ENCODE measurements around the gene SPCS1. TPM values are rescaled to one million over a fixed set of nuclear protein-coding genes. Genes with fewer than 3 reads are reported as not detected.

SPCS1 gene
- total RNA-seq, 1 donor from 2014 or later, result 106 TPM

GRCh38 chr3:52694528-52695189 lies 11.2 kb upstream of the SPCS1 start:
- TF ChIP-seq CTCF (IDR thresholded peaks at IDR 0.05), result no peak
- Mint-ChIP-seq H3K9me3 (ENCODE audit: low read depth) (no peaks in the 10 kb centered on the region), H3K4me1 (ENCODE audit: low read depth) (peaks cover 23% of the 10 kb centered on the region), H3K27me3 (ENCODE audit: low read depth) (no peaks in the 10 kb centered on the region), H3K27ac (ENCODE audit: unreplicated experiment) (no peak overlapping the region), H3K4me3 (ENCODE audit: unreplicated experiment) (no peak overlapping the region), H3K36me3 (ENCODE audit: low read depth) (peaks cover 44% of the 10 kb centered on the region)
- DNase-seq (ENCODE audit: low spot score), result no peak

GRCh38 chr3:52695798-52696671 lies 9.9 kb upstream of the SPCS1 start:
- DNase-seq (ENCODE audit: low spot score), result no peak
- no peak for TF ChIP-seq CTCF (IDR thresholded peaks at IDR 0.05)
- Mint-ChIP-seq H3K4me1 (ENCODE audit: low read depth) (peaks cover 20% of the 10 kb centered on the region), H3K36me3 (ENCODE audit: low read depth) (peaks cover 35% of the 10 kb centered on the region), H3K27me3 (ENCODE audit: low read depth) (no peaks in the 10 kb centered on the region), H3K9me3 (ENCODE audit: low read depth) (no peaks in the 10 kb centered on the region), H3K27ac (ENCODE audit: unreplicated experiment) (no peak overlapping the region), H3K4me3 (ENCODE audit: unreplicated experiment) (no peak overlapping the region)

- Mint-ChIP-seq H3K27ac (ENCODE audit: unreplicated experiment) (peak overlapping the region; percentile 36), H3K27me3 (ENCODE audit: low read depth) (no peaks in the 10 kb centered on the region), H3K4me3 (ENCODE audit: unreplicated experiment) (no peak overlapping the region), H3K36me3 (ENCODE audit: low read depth) (peaks cover 35% of the 10 kb centered on the region), H3K9me3 (ENCODE audit: low read depth) (no peaks in the 10 kb centered on the region), H3K4me1 (ENCODE audit: low read depth) (peaks cover 24% of the 10 kb centered on the region)
- no peak for TF ChIP-seq CTCF (IDR thresholded peaks at IDR 0.05)
- no peak for DNase-seq (ENCODE audit: low spot score)
These were observed 8.9 kb upstream of the SPCS1 start for GRCh38 chr3:52696830-52697631.

GRCh38 chr3:52697632-52697965 lies 8.3 kb upstream of the SPCS1 start:
- Mint-ChIP-seq H3K27ac (ENCODE audit: unreplicated experiment) (peak overlapping the region; percentile 36), H3K9me3 (ENCODE audit: low read depth) (no peaks in the 10 kb centered on the region), H3K36me3 (ENCODE audit: low read depth) (peaks cover 35% of the 10 kb centered on the region), H3K27me3 (ENCODE audit: low read depth) (no peaks in the 10 kb centered on the region), H3K4me1 (ENCODE audit: low read depth) (peaks cover 24% of the 10 kb centered on the region), H3K4me3 (ENCODE audit: unreplicated experiment) (no peak overlapping the region)
- no peak for DNase-seq (ENCODE audit: low spot score)
- no peak for TF ChIP-seq CTCF (IDR thresholded peaks at IDR 0.05)

GRCh38 chr3:52703341-52703740 lies 2.6 kb upstream of the SPCS1 start:
- Mint-ChIP-seq H3K4me3 (ENCODE audit: unreplicated experiment) (peak overlapping the region; percentile 1), H3K27me3 (ENCODE audit: low read depth) (no peaks in the 10 kb centered on the region), H3K9me3 (ENCODE audit: low read depth) (no peaks in the 10 kb centered on the region), H3K36me3 (ENCODE audit: low read depth) (no peaks in the 10 kb centered on the region), H3K4me1 (ENCODE audit: low read depth) (peaks cover 39% of the 10 kb centered on the region), H3K27ac (ENCODE audit: unreplicated experiment) (no peak overlapping the region)
- DNase-seq (ENCODE audit: low spot score), result no peak
- no peak for TF ChIP-seq CTCF (IDR thresholded peaks at IDR 0.05)

All from chondrocyte (in vitro differentiated cells).